COLO668 (cell line): ENCODE results near the gene TBC1D13.

Experiments used
- DNase-seq: peaks from one replicate; lab custom pipeline; 2025; ENCODE audit not compliant: unreplicated experiment; lab: John Stamatoyannopoulos, UW

The TBC1D13 gene

GRCh38 chr9:128820665-128821583 lies 33.9 kb downstream of the TBC1D13 start:
- no peak for DNase-seq

- DNase-seq, result no peak
Measured at GRCh38 chr9:128821584-128822406, 34.7 kb downstream of the TBC1D13 start.

GRCh38 chr9:128822407-128823042 lies 35.5 kb downstream of the TBC1D13 start:
- DNase-seq, result no peak

- no peak for DNase-seq
Measured at GRCh38 chr9:128823362-128823902, 36.4 kb downstream of the TBC1D13 start.

- no peak for DNase-seq
Measured at GRCh38 chr9:128823903-128824406, 36.9 kb downstream of the TBC1D13 start.

GRCh38 chr9:128824911-128825310 lies 37.9 kb downstream of the TBC1D13 start:
- no peak for DNase-seq

GRCh38 chr9:128825923-128826700 lies 39.1 kb downstream of the TBC1D13 start:
- DNase-seq, result no peak

GRCh38 chr9:128828267-128828666 lies 41.2 kb downstream of the TBC1D13 start:
- no peak for DNase-seq

GRCh38 chr9:128828719-128829452 lies 41.8 kb downstream of the TBC1D13 start:
- DNase-seq, result no peak

GRCh38 chr9:128829477-128830251 lies 42.6 kb downstream of the TBC1D13 start, which contains the start of gene SPOUT1:
Gene SPOUT1 (minus strand): TSS chr9:128829794. CDS start chr9:128829780, 14 bp downstream.
- DNase-seq, result peak; percentile 95

- DNase-seq, result no peak
Measured at GRCh38 chr9:128833696-128834095, 46.6 kb downstream of the TBC1D13 start.

GRCh38 chr9:128835246-128836210 lies 48.5 kb downstream of the TBC1D13 start:
- DNase-seq, result no peak

GRCh38 chr9:128836509-128837145 lies 49.6 kb downstream of the TBC1D13 start:
- DNase-seq, result no peak

GRCh38 chr9:128838338-128838737 lies 51.3 kb downstream of the TBC1D13 start:
- no peak for DNase-seq

- no peak for DNase-seq
Measured at GRCh38 chr9:128840524-128840923, 53.5 kb downstream of the TBC1D13 start.

- DNase-seq, result no peak
Measured at GRCh38 chr9:128841694-128842492, 54.8 kb downstream of the TBC1D13 start.
